Activated CD4-positive, alpha-beta T cell treated with anti-CD3 and anti-CD28 coated beads, Interleukin-10, Interleukin-2, amounts not matched to agents 100 ng/mL and 50 ng/mL, durations not matched to agents 16 hours and 8 hours (primary cell): ENCODE results near the gene ZDHHC14.
"Not testable (repeated sequence)": the region's sequence is repeated elsewhere in the genome, so short reads cannot be mapped to it uniquely, and the experiment has no call there.

Experiments used
- DNase-seq: peaks from one replicate; pipeline ENCODE4 v3.0.0-alpha.2; 2020

ZDHHC14 gene

GRCh38 chr6:157676241-157676640 lies 295.3 kb downstream of the ZDHHC14 start:
- no peak for DNase-seq

GRCh38 chr6:157677235-157677634 lies 296.2 kb downstream of the ZDHHC14 start:
- DNase-seq, result no peak

GRCh38 chr6:157679605-157680580 lies 298.9 kb downstream of the ZDHHC14 start:
- no peak for DNase-seq

- no peak for DNase-seq
These were observed 300.2 kb downstream of the ZDHHC14 start for GRCh38 chr6:157681041-157681650.

- DNase-seq, result no peak
These were observed 302.0 kb downstream of the ZDHHC14 start for GRCh38 chr6:157682856-157683481.

GRCh38 chr6:157683707-157684106 lies 302.7 kb downstream of the ZDHHC14 start:
- DNase-seq, result no peak

GRCh38 chr6:157684620-157685299 lies 303.8 kb downstream of the ZDHHC14 start:
- no peak for DNase-seq

- no peak for DNase-seq
These were observed 304.7 kb downstream of the ZDHHC14 start for GRCh38 chr6:157685596-157686280.

- DNase-seq, result no peak
These were observed 307.4 kb downstream of the ZDHHC14 start for GRCh38 chr6:157688275-157688959.

- no peak for DNase-seq
These were observed 308.1 kb downstream of the ZDHHC14 start for GRCh38 chr6:157688960-157689599.

- DNase-seq, result no peak
These were observed 308.9 kb downstream of the ZDHHC14 start for GRCh38 chr6:157689875-157690274.

GRCh38 chr6:157690441-157691210 lies 309.6 kb downstream of the ZDHHC14 start:
- no peak for DNase-seq

- DNase-seq, result not testable (repeated sequence)
These were observed 310.6 kb downstream of the ZDHHC14 start for GRCh38 chr6:157691621-157692020.

GRCh38 chr6:157693867-157694266 lies 312.9 kb downstream of the ZDHHC14 start:
- DNase-seq, result no peak

GRCh38 chr6:157695301-157696040 lies 314.5 kb downstream of the ZDHHC14 start:
- no peak for DNase-seq

- DNase-seq, result no peak
These were observed 319.0 kb downstream of the ZDHHC14 start for GRCh38 chr6:157699777-157700636.

GRCh38 chr6:157706351-157706750 lies 325.4 kb downstream of the ZDHHC14 start:
- not testable (repeated sequence) for DNase-seq

- DNase-seq, result no peak
These were observed 325.9 kb downstream of the ZDHHC14 start for GRCh38 chr6:157706883-157707282.

- DNase-seq, result no peak
These were observed 326.6 kb downstream of the ZDHHC14 start for GRCh38 chr6:157707576-157707975.
